ENCODE data around the gene PRTFDC1.

The PRTFDC1 gene

GRCh38 chr10:24947304-24948097 is 4.9 kb downstream of the PRTFDC1 start:
- H3K4me3 ChIP-seq (ENCODE audit: low read depth, low read length), result no peak overlapping the region
- no peak for TF ChIP-seq CTCF (IDR thresholded peaks at IDR 0.05; ENCODE audit: borderline replicate concordance, insufficient read depth, low read depth, low read length)

- TF ChIP-seq CTCF (IDR thresholded peaks at IDR 0.05; ENCODE audit: borderline replicate concordance, insufficient read depth, low read depth, low read length), result no peak
Observed at GRCh38 chr10:24944512-24945255, 7.7 kb downstream of the PRTFDC1 start.

GRCh38 chr10:24938525-24938924 is 13.9 kb downstream of the PRTFDC1 start:
- TF ChIP-seq CTCF (IDR thresholded peaks at IDR 0.05; ENCODE audit: borderline replicate concordance, insufficient read depth, low read depth, low read length), result no peak
- no peak overlapping the region for H3K4me3 ChIP-seq (ENCODE audit: low read depth, low read length)

More at GRCh38 chr10:24944512-24945255, 7.7 kb downstream of the PRTFDC1 start:
- H3K4me3 ChIP-seq (ENCODE audit: low read depth, low read length), result no peak overlapping the region

- no peak overlapping the region for H3K4me3 ChIP-seq (ENCODE audit: low read depth, low read length)
- TF ChIP-seq CTCF (IDR thresholded peaks at IDR 0.05; ENCODE audit: borderline replicate concordance, insufficient read depth, low read depth, low read length), result no peak
Observed at GRCh38 chr10:24938076-24938475, 14.3 kb downstream of the PRTFDC1 start.

GRCh38 chr10:24935504-24936292 is 16.7 kb downstream of the PRTFDC1 start:
- H3K4me3 ChIP-seq (ENCODE audit: low read depth, low read length), result no peak overlapping the region
- no peak for TF ChIP-seq CTCF (IDR thresholded peaks at IDR 0.05; ENCODE audit: borderline replicate concordance, insufficient read depth, low read depth, low read length)

- no peak for TF ChIP-seq CTCF (IDR thresholded peaks at IDR 0.05; ENCODE audit: borderline replicate concordance, insufficient read depth, low read depth, low read length)
Observed at GRCh38 chr10:24931236-24931635, 21.2 kb downstream of the PRTFDC1 start.

More at GRCh38 chr10:24931236-24931635, 21.2 kb downstream of the PRTFDC1 start:
- H3K4me3 ChIP-seq (ENCODE audit: low read depth, low read length), result no peak overlapping the region

Data from GM12875 (cell line).